ENCODE data around the gene CCDC107.

DNA sequence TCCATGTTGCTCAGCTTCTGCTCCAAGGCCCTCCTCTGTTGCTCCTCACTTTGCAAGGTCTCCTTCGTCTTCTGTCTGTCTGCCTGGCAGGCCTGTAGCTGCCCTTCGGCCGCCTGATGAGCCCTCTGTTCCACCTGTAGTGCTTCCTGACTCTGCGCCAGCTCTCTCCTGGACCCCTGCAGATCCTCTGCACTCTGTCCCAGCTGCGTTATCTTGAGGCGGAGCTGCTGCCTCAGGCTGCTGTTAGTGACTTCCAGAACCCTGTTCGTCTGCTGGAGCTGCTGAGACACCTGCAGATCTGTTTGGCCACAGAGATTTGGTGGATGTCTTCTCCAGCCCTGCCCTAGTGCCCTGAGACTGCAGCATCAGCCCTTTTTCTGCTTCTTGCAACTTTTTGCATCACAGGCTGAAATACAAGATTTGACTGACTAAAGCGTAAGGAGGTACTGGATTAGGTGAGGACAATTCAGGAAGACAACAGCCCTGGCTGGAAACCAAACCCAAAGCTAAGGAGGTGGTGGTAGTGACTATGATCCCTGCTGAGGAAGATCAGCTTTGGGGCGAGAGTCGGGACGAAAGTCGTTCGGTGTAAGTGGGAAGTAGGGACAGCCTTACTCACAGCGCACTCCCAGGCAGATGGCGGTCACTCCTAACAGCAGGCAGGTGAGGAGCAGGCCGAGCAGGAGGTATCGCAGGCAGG, 42.0 kb upstream of the CCDC107 start:
- TF ChIP-seq, protein P1, sequence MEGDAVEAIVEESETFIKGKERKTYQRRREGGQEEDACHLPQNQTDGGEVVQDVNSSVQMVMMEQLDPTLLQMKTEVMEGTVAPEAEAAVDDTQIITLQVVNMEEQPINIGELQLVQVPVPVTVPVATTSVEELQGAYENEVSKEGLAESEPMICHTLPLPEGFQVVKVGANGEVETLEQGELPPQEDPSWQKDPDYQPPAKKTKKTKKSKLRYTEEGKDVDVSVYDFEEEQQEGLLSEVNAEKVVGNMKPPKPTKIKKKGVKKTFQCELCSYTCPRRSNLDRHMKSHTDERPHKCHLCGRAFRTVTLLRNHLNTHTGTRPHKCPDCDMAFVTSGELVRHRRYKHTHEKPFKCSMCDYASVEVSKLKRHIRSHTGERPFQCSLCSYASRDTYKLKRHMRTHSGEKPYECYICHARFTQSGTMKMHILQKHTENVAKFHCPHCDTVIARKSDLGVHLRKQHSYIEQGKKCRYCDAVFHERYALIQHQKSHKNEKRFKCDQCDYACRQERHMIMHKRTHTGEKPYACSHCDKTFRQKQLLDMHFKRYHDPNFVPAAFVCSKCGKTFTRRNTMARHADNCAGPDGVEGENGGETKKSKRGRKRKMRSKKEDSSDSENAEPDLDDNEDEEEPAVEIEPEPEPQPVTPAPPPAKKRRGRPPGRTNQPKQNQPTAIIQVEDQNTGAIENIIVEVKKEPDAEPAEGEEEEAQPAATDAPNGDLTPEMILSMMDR (IDR thresholded peaks at IDR 0.05; ENCODE audit: low read depth, low read length) = no peak
- no peak for TF ChIP-seq EZH2phosphoT487 (IDR thresholded peaks at IDR 0.05; ENCODE audit: low read depth)

Measured in OCI-LY3 (cell line).